ENCODE results near the gene GDF2.

- TF ChIP-seq POLR2AphosphoS5 (IDR thresholded peaks at IDR 0.05; ENCODE audit: low read depth) (no peak), CTCF (IDR thresholded peaks at IDR 0.05; ENCODE audit: insufficient read depth, low read length) (no peak), SPI1 (IDR thresholded peaks at IDR 0.05; ENCODE audit: borderline replicate concordance, low read depth) (no peak), GABPA (IDR thresholded peaks at IDR 0.05; ENCODE audit: low read depth) (no peak)
Measured at GRCh38 chr10:47303866-47304265, 18.4 kb upstream of the GDF2 start.
